Endometrial microvascular endothelial cells (primary cell): ENCODE data around the gene CEP85. TPM values are rescaled to one million over a fixed set of nuclear protein-coding genes. Genes with fewer than 3 reads are reported as not detected.

Experiments
- in situ Hi-C: cut with HindIII; loops from 2 replicates; pipeline ENCODE4 v1.10.0; 2017; ENCODE audit warnings: low sequenced_read_pairs, low pct_unique_long_range_greater_than_20kb; ENCODE audit errors: inconsistent ontology term
- total RNA-seq: library from RNA; depleted of rRNA; stranded (reverse); fragments of >200 nt; gene quantifications from one replicate; pipeline ENCODE4 v1.2.3, GENCODE V29; 2015; ENCODE audit errors: inconsistent ontology term

The CEP85 gene
- total RNA-seq, 1 donor from 2014 or later, result 11.7 TPM

DNA sequence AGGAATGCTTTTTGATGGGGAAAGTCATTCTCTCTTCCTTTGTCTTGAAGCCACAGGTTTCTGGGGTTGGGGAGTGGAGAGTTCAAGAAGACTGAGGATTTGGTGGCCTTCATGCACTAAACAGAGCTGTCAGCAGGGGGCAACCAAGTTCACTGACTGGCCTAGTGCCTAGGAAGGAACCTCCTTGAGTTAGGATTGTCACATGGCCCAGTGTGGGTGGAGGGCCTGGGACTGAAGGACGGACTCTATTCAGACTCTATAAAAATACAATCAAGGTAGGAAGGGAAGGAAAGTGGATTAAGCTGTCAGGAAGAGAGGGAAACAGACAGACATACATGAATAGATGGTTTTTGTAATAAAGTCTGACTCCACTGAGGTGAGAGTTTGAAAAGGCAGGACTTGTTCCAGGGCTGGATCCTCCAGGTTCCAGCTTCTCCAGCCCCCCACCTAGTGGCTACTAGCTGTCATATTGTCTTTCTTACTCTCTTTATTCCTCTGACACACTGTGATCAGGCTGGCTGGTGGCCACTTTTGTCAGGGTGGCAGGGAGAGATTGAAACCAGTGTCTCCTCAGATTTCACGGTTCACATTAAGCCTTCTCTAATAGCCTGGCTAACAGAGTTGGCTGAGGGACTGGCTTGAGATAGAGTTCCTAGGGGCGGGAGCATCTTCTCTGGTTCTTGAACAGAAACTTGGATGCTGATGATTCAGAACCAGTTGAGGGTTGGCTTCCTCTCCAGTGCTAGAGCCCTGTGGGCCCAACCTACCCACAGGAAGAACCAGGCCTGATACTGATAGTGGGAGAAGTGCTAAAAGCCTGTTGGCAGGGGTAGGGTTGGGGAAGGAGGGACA is 41.8 kb downstream of the CEP85 start:
- in situ Hi-C loops, result no loop called here

GRCh38 chr1:26276432-26276838 is 42.4 kb downstream of the CEP85 start:
- in situ Hi-C loops, result no loop called here

DNA sequence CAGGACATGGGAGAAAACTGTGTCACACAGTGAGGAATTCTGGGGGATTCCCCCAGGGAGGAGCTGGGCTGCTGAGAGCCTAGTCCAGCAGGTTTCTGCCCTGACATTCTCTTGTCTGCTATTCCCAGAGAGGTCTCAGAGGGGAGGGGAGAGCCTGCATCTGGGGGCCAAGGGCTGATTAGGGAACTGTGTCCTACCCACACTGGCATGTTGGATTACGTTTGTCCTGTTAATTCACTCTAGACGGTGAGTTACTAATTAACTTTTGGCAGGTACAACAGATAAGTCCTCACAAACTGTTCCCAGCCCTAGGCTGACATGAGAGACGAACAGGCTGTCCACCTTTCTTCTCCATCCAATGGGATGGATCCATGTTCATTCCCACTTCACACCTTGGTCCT is 43.3 kb downstream of the CEP85 start:
- in situ Hi-C loops, result no loop called here

DNA sequence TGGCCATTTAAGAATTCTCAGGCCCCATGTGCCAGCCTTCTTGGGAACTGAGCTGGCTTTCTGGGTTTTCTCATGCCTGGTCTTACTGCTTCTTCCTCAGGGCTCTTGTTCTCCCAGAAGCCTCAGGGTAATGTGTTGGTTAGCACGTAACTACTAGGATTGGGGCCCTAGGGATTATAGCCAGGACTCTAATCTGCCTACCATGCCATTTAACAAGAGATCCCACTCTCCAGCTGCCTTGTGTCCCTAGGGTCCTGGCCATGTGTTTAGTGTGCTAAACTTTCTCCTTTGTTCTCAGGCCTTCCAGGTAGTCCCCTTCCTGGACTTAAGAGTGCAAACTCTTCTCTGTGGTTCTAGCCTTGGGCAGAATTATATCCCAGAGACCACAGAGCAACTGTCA is 43.7 kb downstream of the CEP85 start:
- in situ Hi-C loops, result no loop called here

DNA sequence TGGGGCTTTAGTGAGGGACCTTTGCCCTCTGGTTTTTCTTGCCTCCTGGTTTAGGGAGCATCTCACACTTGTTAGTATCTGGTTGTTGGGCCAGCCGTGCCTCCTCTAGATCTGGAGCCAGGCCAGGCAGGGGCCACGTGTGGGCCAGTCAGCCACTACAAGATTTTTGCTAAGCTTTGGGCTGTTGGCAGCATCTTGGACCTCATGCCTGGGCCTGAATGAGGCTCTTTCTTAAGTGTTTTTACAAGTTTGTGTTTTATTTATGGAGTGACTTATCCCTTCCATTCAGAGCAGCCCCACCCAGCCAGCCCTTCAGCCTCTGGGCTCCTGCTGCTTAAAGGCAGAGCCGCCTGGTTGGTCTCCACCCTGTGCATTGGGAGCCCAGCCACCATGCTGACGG is 44.3 kb downstream of the CEP85 start:
- in situ Hi-C loops, result no loop called here

- in situ Hi-C loops, result no loop called here
These were observed 44.9 kb downstream of the CEP85 start for GRCh38 chr1:26278724-26279455.

DNA sequence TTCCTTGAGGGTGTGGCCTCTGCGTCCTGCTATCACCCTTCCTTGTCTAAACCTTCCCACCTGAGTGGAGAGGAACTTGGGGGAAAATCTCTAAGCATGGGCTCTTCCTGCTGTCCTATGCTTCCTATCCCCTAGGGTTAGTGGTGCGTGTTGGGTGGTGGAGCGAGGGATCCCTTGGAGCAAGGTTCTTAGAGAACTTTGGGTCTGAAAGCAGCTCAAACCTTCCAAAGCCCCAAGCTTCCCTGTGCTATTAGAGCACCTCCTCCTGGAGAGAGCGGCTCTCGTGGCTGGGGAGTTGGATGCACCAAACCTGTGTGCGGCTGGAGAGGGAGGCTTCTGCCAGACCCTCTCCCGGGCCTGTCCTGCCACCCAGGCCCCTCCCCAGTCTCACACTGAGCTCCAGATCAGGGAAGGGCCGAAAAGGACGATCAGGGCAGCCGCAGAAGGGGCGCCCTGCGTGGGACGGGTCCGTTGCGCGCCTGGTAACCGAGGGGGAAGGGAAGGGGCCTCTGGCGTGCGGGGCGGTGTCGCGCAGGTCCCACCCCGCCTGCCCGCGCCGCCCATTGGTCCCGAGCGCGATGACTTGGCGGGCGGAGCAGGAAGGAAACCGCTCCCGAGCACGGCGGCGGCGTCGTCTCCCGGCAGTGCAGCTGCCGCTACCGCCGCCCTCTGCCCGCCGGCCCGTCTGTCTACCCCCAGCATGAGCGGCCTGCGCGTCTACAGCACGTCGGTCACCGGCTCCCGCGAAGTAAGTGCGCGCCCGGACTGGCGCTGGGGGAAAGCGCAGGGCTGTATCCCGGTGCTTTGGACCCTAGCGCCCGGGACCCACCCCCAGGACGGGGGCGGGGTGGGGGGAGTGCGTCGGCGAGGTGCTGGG is 45.7 kb downstream of the CEP85 start, which contains the start of gene SH3BGRL3:
Gene SH3BGRL3, plus strand, starts transcription at position 631 of the 877 bp plus-strand sequence. Its CDS starts 70 bp downstream, at position 701.
- in situ Hi-C loops, result no loop called here

GRCh38 chr1:26280333-26281042 is 46.5 kb downstream of the CEP85 start:
- in situ Hi-C loops, result no loop called here

- in situ Hi-C loops, result no loop called here
These were observed 47.3 kb downstream of the CEP85 start for GRCh38 chr1:26281091-26281958.

- in situ Hi-C loops, result no loop called here
These were observed 48.0 kb downstream of the CEP85 start for GRCh38 chr1:26281971-26282370.

- in situ Hi-C loops, result no loop called here
These were observed 48.5 kb downstream of the CEP85 start for GRCh38 chr1:26282401-26282918.

DNA sequence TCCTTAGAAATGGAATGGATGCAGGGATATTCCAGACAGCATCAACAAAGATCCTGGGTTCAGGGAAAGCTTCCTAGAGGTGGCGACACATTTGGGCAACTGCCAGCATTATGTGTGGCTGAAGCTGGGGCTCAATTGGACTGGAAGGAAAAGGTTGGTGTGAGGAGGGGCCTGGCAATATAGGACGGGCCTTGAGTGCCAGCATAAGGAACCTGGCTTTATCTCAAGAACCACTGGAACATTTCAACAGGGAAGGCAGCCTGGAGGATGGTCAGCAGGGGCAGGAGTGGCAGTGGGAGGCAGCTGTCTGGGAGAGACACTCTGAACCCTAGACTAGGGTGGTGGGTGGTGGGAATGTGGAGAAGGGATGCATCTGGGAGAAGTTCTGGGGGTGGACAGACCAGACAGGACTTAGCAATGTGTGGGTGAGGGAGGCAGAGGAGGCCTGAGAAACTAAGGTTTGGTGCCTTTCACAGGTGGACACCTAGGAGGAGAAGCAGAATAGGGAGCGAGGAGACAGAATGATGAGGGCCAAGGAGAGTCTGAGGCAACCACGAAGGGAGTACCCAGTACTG is 49.4 kb downstream of the CEP85 start:
- in situ Hi-C loops, result no loop called here

DNA sequence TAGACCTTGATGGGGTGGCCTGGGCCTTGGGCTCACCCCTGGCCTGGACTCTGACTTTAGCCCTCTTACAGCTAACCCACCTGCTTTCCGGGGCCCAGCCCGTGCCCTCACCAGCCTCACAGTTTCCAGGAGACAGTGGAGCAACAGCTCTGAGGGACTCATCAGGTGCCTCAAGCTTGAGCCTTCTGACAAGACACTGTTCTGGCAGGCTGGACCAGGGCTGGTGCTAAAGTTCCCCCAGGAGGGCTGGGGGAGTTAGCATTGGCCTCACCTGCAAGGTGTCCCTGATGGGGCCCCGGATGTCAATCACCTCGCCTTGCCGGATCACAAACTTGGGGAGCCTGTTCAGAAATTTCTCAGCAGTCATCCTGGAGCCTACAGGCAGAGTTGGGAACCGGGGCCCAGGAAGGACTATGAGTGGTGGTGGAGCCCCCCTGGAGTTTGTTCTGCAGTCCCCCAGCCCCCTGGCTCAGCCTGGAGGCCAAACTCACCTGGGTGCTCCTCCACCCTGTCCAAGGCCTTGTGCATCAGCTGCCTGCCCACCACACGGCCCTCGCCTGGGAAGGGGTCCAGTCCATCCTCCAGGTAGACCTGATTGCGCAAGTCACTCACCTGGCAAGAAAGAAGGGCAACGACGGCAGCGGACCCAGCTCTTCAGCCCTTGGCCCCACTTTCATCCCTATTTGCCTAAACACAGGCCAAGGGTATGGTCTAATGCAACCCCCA is 50.0 kb downstream of the CEP85 start:
- in situ Hi-C loops, result no loop called here

DNA sequence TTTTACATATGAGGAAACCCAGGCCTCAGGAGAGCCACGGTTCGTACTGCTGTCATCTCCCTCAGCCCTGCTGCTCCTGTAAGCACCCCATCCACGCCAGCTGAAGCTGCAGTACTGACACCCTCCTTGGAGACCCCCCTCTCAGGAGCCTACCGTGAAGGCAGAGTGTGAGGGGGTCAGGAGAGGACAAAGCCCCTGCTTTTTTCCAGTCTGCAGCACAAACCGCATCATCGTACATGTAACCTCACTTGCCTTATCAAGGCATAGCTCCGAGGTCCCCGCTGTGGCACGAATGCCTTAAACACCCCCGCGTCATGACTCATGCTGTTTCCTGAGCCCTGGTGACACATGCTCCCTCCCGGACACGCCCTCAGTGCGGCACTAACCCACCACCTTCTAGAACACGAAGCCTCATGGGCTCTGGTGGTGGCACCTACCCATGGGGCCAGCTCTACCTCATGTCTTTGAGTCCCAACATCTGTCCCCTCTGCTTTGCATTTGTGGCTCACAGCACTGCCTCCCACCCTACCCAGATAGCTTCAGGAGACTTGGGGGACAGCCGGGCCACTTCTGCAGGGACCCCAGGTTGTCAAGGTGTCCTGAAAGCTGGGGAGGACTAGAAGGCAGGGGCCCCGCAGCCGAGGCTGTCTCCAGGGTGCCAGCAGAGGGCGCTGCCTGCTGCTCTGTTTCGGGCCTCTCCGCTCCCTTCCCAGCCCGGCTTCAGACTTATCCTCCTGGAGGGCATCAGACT is 50.8 kb downstream of the CEP85 start:
- in situ Hi-C loops, result no loop called here

DNA sequence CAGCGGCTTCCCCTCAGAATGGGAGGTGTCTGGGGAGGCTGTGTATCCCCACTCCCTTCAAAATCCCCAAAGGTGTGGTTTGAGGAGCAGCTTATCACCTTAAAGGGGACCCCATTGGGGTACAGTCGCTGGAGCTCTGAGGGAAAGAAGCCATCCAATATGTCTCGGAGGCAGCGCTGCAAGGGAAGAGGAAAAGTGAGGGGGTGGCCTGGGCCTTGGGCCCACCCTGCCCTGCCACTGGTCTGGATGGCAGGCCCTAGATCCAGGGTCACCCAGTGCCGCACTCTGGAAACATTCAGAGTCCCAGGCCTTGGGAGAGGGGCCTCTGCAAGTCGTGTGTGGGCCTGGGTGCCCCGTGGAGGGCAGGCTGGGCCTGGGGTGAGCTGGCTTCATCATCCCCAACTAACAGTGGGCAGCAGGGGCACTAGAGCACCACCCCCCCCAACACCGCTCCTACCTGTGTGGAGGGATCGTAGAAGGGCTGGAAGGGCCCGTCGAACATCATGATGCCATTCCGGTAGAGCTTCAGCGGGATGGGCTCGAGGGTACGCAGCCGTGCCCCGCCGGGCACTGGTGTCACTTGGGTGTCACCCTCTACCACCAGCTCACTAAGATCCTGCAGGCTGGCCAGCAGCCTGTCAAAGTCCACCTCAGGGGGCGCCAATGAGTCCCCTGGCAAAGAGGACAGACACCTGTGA is 51.5 kb downstream of the CEP85 start:
- in situ Hi-C loops, result no loop called here
